Endothelial cell (in vitro differentiated cells): Measurements from ENCODE around the gene NLRP4. TPM values are rescaled to one million over a fixed set of nuclear protein-coding genes. Genes with fewer than 3 reads are reported as not detected.

ENCODE experiments used
- DNase-seq: peaks from one replicate; pipeline ENCODE4 v3.0.0; 2021; ENCODE audit warnings: low spot score
- H3K27ac Mint-ChIP-seq: one replicate; pipeline ENCODE4 v1.8.0; 2021; ENCODE audit warnings: mixed read lengths, inconsistent platforms; ENCODE audit not compliant: unreplicated experiment
- H3K27me3 Mint-ChIP-seq: one replicate; pipeline ENCODE4 v1.8.0; 2021; ENCODE audit warnings: mild to moderate bottlenecking, moderate library complexity, mixed read lengths, inconsistent platforms; ENCODE audit not compliant: unreplicated experiment
- H3K36me3 Mint-ChIP-seq: one replicate; pipeline ENCODE4 v1.8.0; 2021; ENCODE audit warnings: mild to moderate bottlenecking, low read depth, mixed read lengths, inconsistent platforms; ENCODE audit not compliant: unreplicated experiment
- H3K4me1 Mint-ChIP-seq: one replicate; pipeline ENCODE4 v1.8.0; 2021; ENCODE audit warnings: mild to moderate bottlenecking, mixed read lengths, inconsistent platforms; ENCODE audit not compliant: unreplicated experiment
- H3K4me3 Mint-ChIP-seq: one replicate; pipeline ENCODE4 v1.8.0; 2021; ENCODE audit warnings: mild to moderate bottlenecking, mixed read lengths, inconsistent platforms; ENCODE audit not compliant: unreplicated experiment
- H3K9me3 Mint-ChIP-seq: one replicate; pipeline ENCODE4 v1.8.0; 2021; ENCODE audit warnings: mixed read lengths, inconsistent platforms; ENCODE audit not compliant: unreplicated experiment
- CTCF ChIP-seq: fragments of 200-600 bp; sonication (generic); IDR thresholded peaks from one replicate; pipeline ENCODE4 v1.5.0; 2021; ENCODE audit warnings: antibody characterized with exemption; ENCODE audit not compliant: unreplicated experiment
- total RNA-seq: library from RNA; stranded (reverse); fragmentation: NEBNext Ultra II Directional; extraction: Animal tissue kit (Norgen Biotek cat#: 25700); gene quantifications from one replicate; pipeline ENCODE4 v1.2.1, GENCODE V29; 2021; ENCODE audit not compliant: unreplicated experiment

NLRP4 gene
- total RNA-seq, 1 donor from 2014 or later = not detected

GRCh38 chr19:55809381-55810058 is 26.8 kb upstream of the NLRP4 start:
- no peak for TF ChIP-seq CTCF
- H3K4me3 Mint-ChIP-seq = no peak overlapping the region
- peaks cover 50% of the 10 kb centered on the region for H3K9me3 Mint-ChIP-seq
- H3K27ac Mint-ChIP-seq = no peak overlapping the region
- H3K36me3 Mint-ChIP-seq = peaks cover 16% of the 10 kb centered on the region
- H3K4me1 Mint-ChIP-seq = no peaks in the 10 kb centered on the region
- H3K27me3 Mint-ChIP-seq = peaks cover 4% of the 10 kb centered on the region
- no peak for DNase-seq

GRCh38 chr19:55811340-55811739 is 25.0 kb upstream of the NLRP4 start:
- Mint-ChIP-seq H3K27me3 (peaks cover 4% of the 10 kb centered on the region), H3K4me1 (no peaks in the 10 kb centered on the region), H3K27ac (no peak overlapping the region), H3K36me3 (peaks cover 13% of the 10 kb centered on the region), H3K9me3 (peaks cover 48% of the 10 kb centered on the region), H3K4me3 (no peak overlapping the region)
- no peak for TF ChIP-seq CTCF
- no peak for DNase-seq

GRCh38 chr19:55812449-55812848 is 23.9 kb upstream of the NLRP4 start:
- Mint-ChIP-seq H3K9me3 (peaks cover 47% of the 10 kb centered on the region), H3K27ac (no peak overlapping the region), H3K36me3 (peaks cover 13% of the 10 kb centered on the region), H3K4me1 (no peaks in the 10 kb centered on the region), H3K4me3 (no peak overlapping the region), H3K27me3 (peaks cover 4% of the 10 kb centered on the region)
- TF ChIP-seq CTCF = no peak
- no peak for DNase-seq

GRCh38 chr19:55813906-55814305 is 22.4 kb upstream of the NLRP4 start:
- Mint-ChIP-seq H3K9me3 (peaks cover 41% of the 10 kb centered on the region), H3K36me3 (peaks cover 10% of the 10 kb centered on the region), H3K4me3 (no peak overlapping the region), H3K27me3 (peaks cover 4% of the 10 kb centered on the region), H3K27ac (no peak overlapping the region), H3K4me1 (no peaks in the 10 kb centered on the region)
- no peak for DNase-seq
- TF ChIP-seq CTCF = no peak

- no peak for TF ChIP-seq CTCF
- no peaks in the 10 kb centered on the region for H3K4me1 Mint-ChIP-seq
- H3K27ac Mint-ChIP-seq = no peak overlapping the region
- no peak overlapping the region for H3K4me3 Mint-ChIP-seq
- DNase-seq = no peak
- no peaks in the 10 kb centered on the region for H3K27me3 Mint-ChIP-seq
- H3K9me3 Mint-ChIP-seq = peaks cover 29% of the 10 kb centered on the region
- H3K36me3 Mint-ChIP-seq = peaks cover 4% of the 10 kb centered on the region
Observed at GRCh38 chr19:55820037-55820436, 16.3 kb upstream of the NLRP4 start.
